Sigmoid colon (tissue), 7 donors: Measurements from ENCODE around the gene NRL. TPM values are rescaled to one million over a fixed set of nuclear protein-coding genes. Genes with fewer than 3 reads are reported as not detected.

Source experiments
- DNase-seq: peaks from one replicate; pipeline ENCODE4 v3.0.0-alpha.2; 2019
- H3K27ac ChIP-seq, 4 donors: fragments of 200-600 bp; sonication (generic); one replicate each; pipeline ENCODE4 v1.5.1; 2016 to 2019; ENCODE audit warnings: mild to moderate bottlenecking in 1 of 4
- H3K27me3 ChIP-seq, 3 donors: fragments of 200-600 bp; sonication (generic); one replicate each; pipeline ENCODE4 v1.5.1; 2019; ENCODE audit warnings: mild to moderate bottlenecking in 1 of 3
- H3K36me3 ChIP-seq, 4 donors: fragments of 200-600 bp; sonication (generic); one replicate each; pipeline ENCODE4 v1.5.1; 2016 to 2019
- H3K4me1 ChIP-seq, 4 donors: fragments of 200-600 bp; sonication (generic); one replicate each; pipeline ENCODE4 v1.5.1; 2017 to 2019
- H3K4me3 ChIP-seq, 4 donors: fragments of 200-600 bp; sonication (generic); one replicate each; pipeline ENCODE4 v1.5.1; 2017 to 2019; ENCODE audit warnings: mild to moderate bottlenecking in 2 of 4, moderate library complexity in 1 of 4
- H3K9me3 ChIP-seq, 4 donors: fragments of 200-600 bp in 3 of 4; sonication (generic) in 3 of 4; one replicate each; pipeline versions ENCODE4 v1.5.1 to v1.6.1; 2013 to 2019
- EP300 ChIP-seq, 4 donors: sonication (generic); formaldehyde crosslinking; IDR thresholded peaks; one replicate each; pipeline ENCODE4 v1.6.1; 2017; ENCODE audit warnings: antibody characterized with exemption in 4 of 4
- POLR2A ChIP-seq, 2 donors: fragments of 450-650 bp; IDR thresholded peaks; one replicate each; pipeline ENCODE4 v1.6.1; 2016; ENCODE audit warnings: antibody characterized with exemption in 2 of 2, mild to moderate bottlenecking in 2 of 2, moderate library complexity in 2 of 2
- POLR2AphosphoS5 ChIP-seq, 4 donors: sonication (generic); formaldehyde crosslinking; IDR thresholded peaks; one replicate each; pipeline ENCODE4 v1.6.1; 2017; ENCODE audit warnings: antibody characterized with exemption in 4 of 4
- WGBS, 2 donors: extraction: QIAGEN DNeasy Blood & Tissue Kit; methylation state at CpG; one replicate each; pipeline ENCODE4 v1.1.7; 2013; 5-methylcytosine and 5-hydroxymethylcytosine counted together
- intact Hi-C: fragments of 100-400 bp; cut with DNase I; formaldehyde crosslinking; loops from one replicate; pipeline ENCODE4 v1.15.1; 2023
- polyA plus RNA-seq, 3 donors: library from polyadenylated mRNA; stranded (reverse); fragments of 200-250 nt; gene quantifications; one replicate each; pipeline ENCODE4 v1.2.3, GENCODE V29; 2013
- total RNA-seq, 4 donors: library from RNA; depleted of rRNA; stranded (reverse); fragments of >200 nt; gene quantifications; one replicate each; pipeline ENCODE4 v1.1.0, GENCODE V29; 2016
- TF ChIP-seq, protein P1 (sequence below), 4 experiments: fragments of 450-650 bp in 3 of 4; fragments of 200-600 bp in 1 of 4; IDR thresholded peaks; one replicate each; pipeline ENCODE4 v1.5.1; 2016 to 2019; ENCODE audit warnings: antibody characterized with exemption in 4 of 4, mild to moderate bottlenecking in 3 of 4, moderate library complexity in 2 of 4
- donor health status: healthy with polysubstance abuse.
- donor health status: Bipolar disorder and iron deficiency.
- donor health status: healthy.

Gene NRL
- total and polyA plus RNA-seq, 7 donors = 0.71 to 2.9 (median 1.8) TPM

DNA sequence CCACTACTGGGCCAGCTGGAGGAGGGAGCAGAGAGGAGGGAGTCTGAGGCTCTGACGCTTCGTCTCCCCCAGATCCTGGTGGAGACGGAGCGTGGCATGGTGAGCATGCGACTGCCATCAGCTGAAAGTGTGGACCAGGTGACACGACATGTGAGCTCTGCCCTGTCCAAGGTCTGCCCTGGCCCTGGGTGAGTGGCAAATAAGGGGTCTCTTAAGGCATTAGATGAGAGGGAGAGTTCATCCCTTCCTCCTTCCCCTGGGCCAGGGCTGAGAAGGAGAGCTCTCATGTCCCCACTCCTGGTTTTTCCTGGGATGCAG lies 60.5 kb downstream of the NRL start:
- no peak for DNase-seq
- 89 to 95% methylated on average over 6 of the region's 6 CpGs for WGBS, 2 donors
- Histone ChIP-seq H3K4me3 (no peak overlapping the region), H3K27me3 (no peaks in the 10 kb centered on the region), H3K36me3 (no peaks in the 10 kb centered on the region), H3K4me1 (peaks cover 0 to 20% (median 13%) of the 10 kb centered on the region in 4 donors), H3K9me3 (no peaks in the 10 kb centered on the region), H3K27ac (no peak overlapping the region)
- intact Hi-C loops = no loop called here
- TF ChIP-seq EP300 (IDR thresholded peaks at IDR 0.05) = no peak
- no peak for TF ChIP-seq POLR2AphosphoS5 (IDR thresholded peaks at IDR 0.05)
- TF ChIP-seq POLR2A (IDR thresholded peaks at IDR 0.05) = no peak
- TF ChIP-seq, protein P1, sequence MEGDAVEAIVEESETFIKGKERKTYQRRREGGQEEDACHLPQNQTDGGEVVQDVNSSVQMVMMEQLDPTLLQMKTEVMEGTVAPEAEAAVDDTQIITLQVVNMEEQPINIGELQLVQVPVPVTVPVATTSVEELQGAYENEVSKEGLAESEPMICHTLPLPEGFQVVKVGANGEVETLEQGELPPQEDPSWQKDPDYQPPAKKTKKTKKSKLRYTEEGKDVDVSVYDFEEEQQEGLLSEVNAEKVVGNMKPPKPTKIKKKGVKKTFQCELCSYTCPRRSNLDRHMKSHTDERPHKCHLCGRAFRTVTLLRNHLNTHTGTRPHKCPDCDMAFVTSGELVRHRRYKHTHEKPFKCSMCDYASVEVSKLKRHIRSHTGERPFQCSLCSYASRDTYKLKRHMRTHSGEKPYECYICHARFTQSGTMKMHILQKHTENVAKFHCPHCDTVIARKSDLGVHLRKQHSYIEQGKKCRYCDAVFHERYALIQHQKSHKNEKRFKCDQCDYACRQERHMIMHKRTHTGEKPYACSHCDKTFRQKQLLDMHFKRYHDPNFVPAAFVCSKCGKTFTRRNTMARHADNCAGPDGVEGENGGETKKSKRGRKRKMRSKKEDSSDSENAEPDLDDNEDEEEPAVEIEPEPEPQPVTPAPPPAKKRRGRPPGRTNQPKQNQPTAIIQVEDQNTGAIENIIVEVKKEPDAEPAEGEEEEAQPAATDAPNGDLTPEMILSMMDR (IDR thresholded peaks at IDR 0.05) = no peak

DNA sequence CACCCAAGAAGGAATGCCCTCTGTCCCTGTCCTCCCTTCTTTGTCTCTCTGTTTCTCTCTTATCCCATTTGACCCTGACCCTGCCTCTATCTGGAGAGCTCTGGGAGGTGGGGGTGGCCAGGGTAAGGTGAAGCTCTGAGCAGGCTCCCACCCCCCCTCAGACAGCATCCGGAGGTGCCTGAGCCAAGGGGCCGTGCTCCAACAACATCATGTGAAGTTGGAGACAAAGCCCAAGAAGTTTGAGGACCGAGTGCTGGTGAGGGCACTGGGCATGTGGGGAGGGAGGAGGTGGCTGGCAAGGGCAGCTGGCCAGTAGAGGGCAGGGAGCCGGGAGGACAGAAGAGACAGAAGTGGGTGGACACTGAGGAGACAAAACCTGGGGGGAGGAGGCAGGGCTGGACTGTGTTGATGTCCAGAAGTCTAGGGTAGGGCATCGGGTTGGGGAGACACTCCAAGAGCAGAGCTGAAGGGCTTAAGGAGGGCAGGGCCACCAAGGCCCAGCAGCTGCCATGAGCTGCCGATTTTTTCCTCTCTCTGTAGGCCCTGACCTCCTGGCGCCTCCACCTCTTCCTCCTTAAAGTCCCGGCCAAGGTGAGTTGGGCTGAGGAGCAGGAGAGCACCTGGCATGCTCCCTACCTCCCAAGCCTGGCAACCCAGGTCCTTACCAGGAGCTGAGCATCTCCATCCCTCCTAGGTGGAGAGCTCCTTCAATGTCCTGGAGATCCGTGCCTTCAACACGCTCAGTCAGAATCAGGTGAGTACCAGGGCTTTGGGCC lies 61.0 kb downstream of the NRL start:
- no peaks in the 10 kb centered on the region for H3K27me3 ChIP-seq
- H3K9me3 ChIP-seq = no peaks in the 10 kb centered on the region
- H3K4me3 ChIP-seq = no peak overlapping the region
- 85 to 90% methylated on average over 10 of the region's 10 CpGs for WGBS, 2 donors
- peaks cover 0 to 20% (median 13%) of the 10 kb centered on the region in 4 donors for H3K4me1 ChIP-seq
- TF ChIP-seq, protein P1 (IDR thresholded peaks at IDR 0.05) = no peak
- no peak for TF ChIP-seq EP300 (IDR thresholded peaks at IDR 0.05)
- TF ChIP-seq POLR2A (IDR thresholded peaks at IDR 0.05) = no peak
- no peak for TF ChIP-seq POLR2AphosphoS5 (IDR thresholded peaks at IDR 0.05)
- intact Hi-C loops = loop anchor here (2.0 kb wide), 1 partner anchor 39 kb away; no protein-coding TSS in a partner anchor
- H3K27ac ChIP-seq = no peak overlapping the region
- H3K36me3 ChIP-seq = no peaks in the 10 kb centered on the region
- DNase-seq = peak; percentile 61

DNA sequence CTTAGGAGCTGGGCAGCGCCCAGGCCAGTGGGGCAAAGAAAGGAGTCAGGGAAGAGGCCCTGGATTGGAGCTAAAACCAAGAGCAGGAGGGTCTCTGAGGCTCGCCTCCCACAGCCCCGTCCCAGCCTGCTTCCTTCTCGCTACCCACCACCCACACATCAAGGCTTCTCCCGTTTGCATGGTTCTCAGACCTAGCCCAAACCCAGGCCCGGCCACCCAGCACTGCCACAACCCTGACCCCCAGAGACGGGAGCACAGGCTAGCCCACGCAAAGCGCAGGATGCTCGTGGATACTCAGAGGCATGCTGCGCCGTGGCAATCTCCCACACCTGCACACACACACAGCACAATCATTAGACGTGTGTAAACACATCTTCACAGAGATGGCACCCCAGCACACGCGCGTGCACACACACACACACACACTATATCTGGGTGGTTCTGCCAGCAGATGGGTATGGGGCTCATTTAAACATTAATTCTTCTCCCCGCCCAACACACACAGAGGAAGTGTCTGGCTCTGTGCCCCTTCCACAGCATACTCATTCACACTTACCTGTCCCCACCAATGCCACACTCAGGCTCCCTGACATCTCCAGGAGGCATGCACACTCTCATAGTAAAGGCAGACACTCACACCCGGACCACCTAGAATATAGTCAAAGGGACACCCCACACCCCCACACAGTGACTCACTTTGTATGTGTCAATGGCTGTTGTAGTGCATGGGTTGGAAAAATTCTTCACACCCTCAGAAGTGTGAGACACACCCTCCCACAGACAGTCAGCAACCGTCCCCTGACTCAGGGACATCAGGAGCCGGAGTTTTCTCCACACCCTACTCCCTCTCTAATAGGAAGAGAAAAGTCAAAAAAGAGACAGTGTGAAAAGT lies 61.8 kb downstream of the NRL start:
- intact Hi-C loops = loop anchor here (2.0 kb wide), 1 partner anchor 40 kb away; no protein-coding TSS in a partner anchor
- Histone ChIP-seq H3K4me3 (peak overlapping the region; percentile 41 to 66 (median 55)), H3K4me1 (peaks cover 0 to 16% (median 13%) of the 10 kb centered on the region in 4 donors), H3K9me3 (no peaks in the 10 kb centered on the region), H3K27ac (no peak overlapping the region), H3K36me3 (no peaks in the 10 kb centered on the region), H3K27me3 (no peaks in the 10 kb centered on the region)
- TF ChIP-seq, protein P1 (IDR thresholded peaks at IDR 0.05) = no peak
- TF ChIP-seq EP300 (IDR thresholded peaks at IDR 0.05) (no peak), POLR2AphosphoS5 (IDR thresholded peaks at IDR 0.05) (no peak), POLR2A (IDR thresholded peaks at IDR 0.05) (no peak)
- DNase-seq = no peak
- 41 to 53% methylated on average over 20 of the region's 20 CpGs for whole genome bisulfite sequencing, 2 donors

DNA sequence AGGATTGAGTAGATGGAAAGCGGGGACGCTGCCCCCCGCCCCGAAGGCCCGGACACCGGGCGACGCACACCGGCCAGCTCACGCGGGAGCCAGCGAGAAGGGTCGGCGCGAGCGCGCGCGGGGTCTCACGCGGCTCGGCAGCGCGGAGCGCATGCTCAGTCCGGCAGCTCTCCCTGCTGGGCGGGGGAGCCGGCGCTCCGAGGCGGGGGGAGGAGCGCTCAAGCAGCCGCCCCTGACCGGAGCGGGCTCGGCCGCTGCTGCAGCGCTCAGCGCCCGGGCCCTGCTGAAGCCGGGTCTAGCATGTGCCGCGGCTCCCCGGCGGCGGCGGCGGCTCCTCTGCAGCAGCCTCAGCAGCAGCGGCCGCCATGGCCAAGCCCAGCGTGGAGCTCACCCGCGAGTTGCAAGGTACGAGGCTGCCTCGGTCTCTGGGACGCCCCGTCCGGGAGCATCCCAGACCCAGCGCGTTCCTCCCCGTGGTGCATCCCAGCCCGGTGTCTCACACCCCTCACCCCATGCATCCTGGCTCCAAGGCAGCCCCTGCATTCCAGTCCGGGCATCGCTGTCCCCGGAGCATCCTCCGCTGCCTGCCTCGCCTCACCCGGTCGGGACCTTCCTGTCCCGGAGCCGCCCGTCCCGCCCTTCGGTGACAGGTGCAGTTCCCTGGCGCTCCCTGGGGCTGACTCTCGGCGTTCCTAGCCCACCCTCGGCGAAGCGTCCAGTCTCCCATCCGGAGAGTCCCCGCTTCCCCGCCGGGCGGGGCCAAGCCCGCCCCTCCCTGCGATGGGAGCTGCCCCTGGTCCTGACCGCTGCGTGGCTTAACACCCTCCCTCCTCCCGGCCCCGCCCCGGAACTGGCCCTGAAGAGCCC lies 62.7 kb downstream of the NRL start, which contains the start of gene CARMIL3:
CARMIL3 (plus strand) TSS at position 221 of the 867 bp plus-strand sequence; CDS start at position 366, 145 bp downstream.
- no peaks in the 10 kb centered on the region for H3K36me3 ChIP-seq
- H3K4me1 ChIP-seq = peaks cover 0 to 16% (median 13%) of the 10 kb centered on the region in 4 donors
- peak; percentile 77 for DNase-seq
- intact Hi-C loops = loop anchor here (2.0 kb wide), 1 partner anchor 41 kb away; no protein-coding TSS in a partner anchor
- H3K27me3 ChIP-seq = no peaks in the 10 kb centered on the region
- TF ChIP-seq, protein P1 (IDR thresholded peaks at IDR 0.05) = no peak
- peak in 1 of 4 donors; percentile 19 for TF ChIP-seq POLR2AphosphoS5 (IDR thresholded peaks at IDR 0.05)
- H3K9me3 ChIP-seq = no peaks in the 10 kb centered on the region
- H3K27ac ChIP-seq = peak within 1 kb of the TSS; percentile 43 to 72 (median 60)
- H3K4me3 ChIP-seq = peak within 1 kb of the TSS; percentile 41 to 66 (median 55)
- 0% methylated on average over 92 of the region's 92 CpGs for WGBS, 2 donors
